ENCODE measurements around the gene BRK1. TPM values are rescaled to one million over a fixed set of nuclear protein-coding genes. Genes with fewer than 3 reads are reported as not detected.

Gene BRK1
- total and polyA plus RNA-seq, 9 of the 15 experiments (the other 6 are each of a cell fraction or from before 2014, with no cell fraction given): 105 to 634 (median 250) TPM

- BruUV-seq (replicated peaks): no TSS peak
- POLR2A ChIA-PET: interaction anchor here (1.2 kb wide), 3 partner anchors 12 to 23 kb away, joined by 3 to 6 read pairs (median 4); no protein-coding TSS in a partner anchor
- intact Hi-C loops (cut with micrococcal nuclease): no loop called here
Observed at GRCh38 chr3:10170915-10171478, 55.5 kb downstream of the BRK1 start.

More at GRCh38 chr3:10170915-10171478, 55.5 kb downstream of the BRK1 start:
- Histone ChIP-seq H3K27ac (ENCODE audit: extremely low read depth, low read depth, low read length) (no peak overlapping the region), H3K36me3 (ENCODE audit: control insufficient read depth, insufficient read depth, low read length) (no peaks in the 10 kb centered on the region), H3K4me2 (ENCODE audit: insufficient read depth, low read length) (no peak overlapping the region), H4K20me1 (replicated peaks; ENCODE audit: control insufficient read depth, insufficient read depth, low read length) (no peaks in the 10 kb centered on the region), H3K27me3 (ENCODE audit: control insufficient read depth in 2 of 2, insufficient read depth in 2 of 2, low read length in 2 of 2) (no peaks in the 10 kb centered on the region), H3K9me1 (ENCODE audit: control insufficient read depth, insufficient read depth, low read length) (no peaks in the 10 kb centered on the region), H3K4me3 (no peak overlapping the region), H3K9ac (ENCODE audit: insufficient read depth in 1 of 2, low read depth in 2 of 2, low read length in 2 of 2) (peak overlapping the region in 1 of 2 experiments; percentile 65; a peak in 2 of 4 replicates), H2AFZ (ENCODE audit: low read depth, low read length) (no peak overlapping the region), H3K4me1 (replicated peaks in 1 of 2; ENCODE audit: control insufficient read depth in 2 of 2, insufficient read depth in 2 of 2, low read length in 2 of 2) (peaks cover 6 to 11% of the 10 kb centered on the region in 2 experiments; a peak in 4 of 5 replicates), H3K9me3 (replicated peaks; ENCODE audit: control insufficient read depth, insufficient read depth, low read depth, low read length) (peaks cover 10% of the 10 kb centered on the region), H3K79me2 (ENCODE audit: control insufficient read depth, insufficient read depth, low read length) (no peaks in the 10 kb centered on the region)
- in situ Hi-C loops (cut with MboI): no loop called here
- FAIRE-seq (no peak), ATAC-seq (peak; percentile 14; the same call in 1 of the 3 replicates), DNase-seq (ENCODE audit: extremely low read depth in 1 of 4, low spot score in 3 of 4) (peak in 2 of 4 experiments; percentile 16 to 43)
- TF ChIP-seq KDM1A (IDR thresholded peaks at IDR 0.05): 0 out of 4 replicates have a peak, but pooled peaks of 1 of the 2 experiments have one; percentile 27
- TF ChIP-seq RBM34 (IDR thresholded peaks at IDR 0.05; ENCODE audit: borderline replicate concordance, insufficient read depth, low read length): no peak
- TF ChIP-seq MECOM (CRISPR knock-in tag; IDR thresholded peaks at IDR 0.05): no peak
- peak; percentile 65 for TF ChIP-seq ZFP36 (IDR thresholded peaks at IDR 0.05; ENCODE audit: low read depth, low read length, partially characterized antibody)
- TF ChIP-seq, protein P1, sequence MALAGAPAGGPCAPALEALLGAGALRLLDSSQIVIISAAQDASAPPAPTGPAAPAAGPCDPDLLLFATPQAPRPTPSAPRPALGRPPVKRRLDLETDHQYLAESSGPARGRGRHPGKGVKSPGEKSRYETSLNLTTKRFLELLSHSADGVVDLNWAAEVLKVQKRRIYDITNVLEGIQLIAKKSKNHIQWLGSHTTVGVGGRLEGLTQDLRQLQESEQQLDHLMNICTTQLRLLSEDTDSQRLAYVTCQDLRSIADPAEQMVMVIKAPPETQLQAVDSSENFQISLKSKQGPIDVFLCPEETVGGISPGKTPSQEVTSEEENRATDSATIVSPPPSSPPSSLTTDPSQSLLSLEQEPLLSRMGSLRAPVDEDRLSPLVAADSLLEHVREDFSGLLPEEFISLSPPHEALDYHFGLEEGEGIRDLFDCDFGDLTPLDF (CRISPR knock-in tag; IDR thresholded peaks at IDR 0.05): no peak
- peak; percentile 60 for TF ChIP-seq BCOR (IDR thresholded peaks at IDR 0.05)
- no peak for TF ChIP-seq ZNF79 (CRISPR knock-in tag; IDR thresholded peaks at IDR 0.05; ENCODE audit: low read depth)
- CTCF ChIA-PET (ENCODE audit: low intra/inter-chr PET ratio): no interaction called here
- 21% methylated on average over 13 of the region's 13 CpGs for WGBS (ENCODE audit: insufficient coverage, low coverage, missing lambda C conversion rate)

All from K562 (cell line).